Measurements from ENCODE around the gene PIRT. TPM values are rescaled to one million over a fixed set of nuclear protein-coding genes. Genes with fewer than 3 reads are reported as not detected.
"Not testable (repeated sequence)": the region's sequence is repeated elsewhere in the genome, so short reads cannot be mapped to it uniquely, and the experiment has no call there.

Gene PIRT
- not detected for total RNA-seq

GRCh38 chr17:10837921-10838320 lies at the start of gene PIRT:
PIRT (minus strand) TSS chr17:10838087; CDS start chr17:10825645, 12,442 bp downstream.
- POLR2A ChIA-PET = no interaction called here
- CTCF ChIA-PET = no interaction called here
- Mint-ChIP-seq H3K4me1 (no peaks in the 10 kb centered on the region), H3K36me3 (ENCODE audit: low read depth) (no peaks in the 10 kb centered on the region), H3K4me3 (no peak within 1 kb of the TSS), H3K9me3 (no peaks in the 10 kb centered on the region), H3K27ac (no peak within 1 kb of the TSS), H3K27me3 (no peaks in the 10 kb centered on the region)
- no peak for DNase-seq

GRCh38 chr17:10881959-10882358 lies 44.1 kb upstream of the PIRT start:
- Mint-ChIP-seq H3K27ac (no peak overlapping the region), H3K9me3 (no peaks in the 10 kb centered on the region), H3K4me3 (no peak overlapping the region)

GRCh38 chr17:10879190-10879836 lies 41.4 kb upstream of the PIRT start:
- H3K27me3 Mint-ChIP-seq = no peaks in the 10 kb centered on the region
- no peak overlapping the region for H3K27ac Mint-ChIP-seq
- H3K4me3 Mint-ChIP-seq = no peak overlapping the region
- CTCF ChIA-PET = no interaction called here
- H3K4me1 Mint-ChIP-seq = no peaks in the 10 kb centered on the region
- POLR2A ChIA-PET = no interaction called here
- no peaks in the 10 kb centered on the region for H3K9me3 Mint-ChIP-seq
- H3K36me3 Mint-ChIP-seq (ENCODE audit: low read depth) = no peaks in the 10 kb centered on the region
- no peak for DNase-seq

More at GRCh38 chr17:10881959-10882358, 44.1 kb upstream of the PIRT start:
- no peaks in the 10 kb centered on the region for H3K36me3 Mint-ChIP-seq (ENCODE audit: low read depth)
- CTCF ChIA-PET = interaction anchor here (0.6 kb wide), 1 partner anchor 1215 kb away, joined by 3 read pairs; no protein-coding TSS in a partner anchor
- POLR2A ChIA-PET = no interaction called here
- H3K27me3 Mint-ChIP-seq = no peaks in the 10 kb centered on the region
- no peaks in the 10 kb centered on the region for H3K4me1 Mint-ChIP-seq
- no peak for DNase-seq

- H3K27ac Mint-ChIP-seq = no peak overlapping the region
- POLR2A ChIA-PET = no interaction called here
Measured at GRCh38 chr17:10875984-10876555, 38.2 kb upstream of the PIRT start.

GRCh38 chr17:10875430-10875851 lies 37.6 kb upstream of the PIRT start:
- H3K4me1 Mint-ChIP-seq = no peaks in the 10 kb centered on the region
- H3K27ac Mint-ChIP-seq = no peak overlapping the region
- H3K27me3 Mint-ChIP-seq = no peaks in the 10 kb centered on the region
- ChIA-PET CTCF (interaction anchor here (1.1 kb wide), 1 partner anchor 239 kb away, joined by 3 read pairs; no protein-coding TSS in a partner anchor), POLR2A (no interaction called here)
- no peak overlapping the region for H3K4me3 Mint-ChIP-seq
- peak; percentile 21 for DNase-seq
- H3K36me3 Mint-ChIP-seq (ENCODE audit: low read depth) = no peaks in the 10 kb centered on the region
- H3K9me3 Mint-ChIP-seq = no peaks in the 10 kb centered on the region

More at GRCh38 chr17:10875984-10876555, 38.2 kb upstream of the PIRT start:
- CTCF ChIA-PET = interaction anchor here (1.1 kb wide), 1 partner anchor 238 kb away, joined by 3 read pairs; no protein-coding TSS in a partner anchor
- no peaks in the 10 kb centered on the region for H3K4me1 Mint-ChIP-seq
- no peaks in the 10 kb centered on the region for H3K27me3 Mint-ChIP-seq
- H3K4me3 Mint-ChIP-seq = no peak overlapping the region
- H3K36me3 Mint-ChIP-seq (ENCODE audit: low read depth) = no peaks in the 10 kb centered on the region
- H3K9me3 Mint-ChIP-seq = no peaks in the 10 kb centered on the region
- DNase-seq = peak; percentile 23

GRCh38 chr17:10871914-10872313 lies 34.0 kb upstream of the PIRT start:
- CTCF ChIA-PET = no interaction called here
- H3K27me3 Mint-ChIP-seq = no peaks in the 10 kb centered on the region
- no peaks in the 10 kb centered on the region for H3K4me1 Mint-ChIP-seq
- POLR2A ChIA-PET = no interaction called here
- no peaks in the 10 kb centered on the region for H3K36me3 Mint-ChIP-seq (ENCODE audit: low read depth)
- no peak overlapping the region for H3K4me3 Mint-ChIP-seq
- DNase-seq = no peak
- no peak overlapping the region for H3K27ac Mint-ChIP-seq
- H3K9me3 Mint-ChIP-seq = peaks cover 2% of the 10 kb centered on the region

GRCh38 chr17:10870336-10871050 lies 32.6 kb upstream of the PIRT start:
- Mint-ChIP-seq H3K4me3 (no peak overlapping the region), H3K27ac (no peak overlapping the region), H3K9me3 (peaks cover 2% of the 10 kb centered on the region), H3K36me3 (ENCODE audit: low read depth) (no peaks in the 10 kb centered on the region), H3K27me3 (no peaks in the 10 kb centered on the region), H3K4me1 (no peaks in the 10 kb centered on the region)
- POLR2A ChIA-PET = no interaction called here
- CTCF ChIA-PET = no interaction called here
- no peak for DNase-seq

- DNase-seq; H3K4me3 Mint-ChIP-seq; POLR2A ChIA-PET; CTCF ChIA-PET; H3K4me1 Mint-ChIP-seq; H3K27me3 Mint-ChIP-seq; H3K9me3 Mint-ChIP-seq; H3K36me3 Mint-ChIP-seq (ENCODE audit: low read depth); H3K27ac Mint-ChIP-seq: not testable (repeated sequence)
Measured at GRCh38 chr17:10868744-10869143, 30.9 kb upstream of the PIRT start.

- ChIA-PET POLR2A (no interaction called here), CTCF (no interaction called here)
- H3K4me1 Mint-ChIP-seq = no peaks in the 10 kb centered on the region
- H3K4me3 Mint-ChIP-seq = no peak overlapping the region
- no peaks in the 10 kb centered on the region for H3K9me3 Mint-ChIP-seq
- no peak overlapping the region for H3K27ac Mint-ChIP-seq
- H3K36me3 Mint-ChIP-seq (ENCODE audit: low read depth) = no peaks in the 10 kb centered on the region
- DNase-seq = no peak
- H3K27me3 Mint-ChIP-seq = no peaks in the 10 kb centered on the region
Measured at GRCh38 chr17:10859051-10859450, 21.2 kb upstream of the PIRT start.

- POLR2A ChIA-PET = no interaction called here
- CTCF ChIA-PET = no interaction called here
- Mint-ChIP-seq H3K9me3 (no peaks in the 10 kb centered on the region), H3K27me3 (no peaks in the 10 kb centered on the region), H3K4me1 (no peaks in the 10 kb centered on the region), H3K4me3 (no peak overlapping the region), H3K36me3 (ENCODE audit: low read depth) (no peaks in the 10 kb centered on the region), H3K27ac (no peak overlapping the region)
- no peak for DNase-seq
Measured at GRCh38 chr17:10857976-10858375, 20.1 kb upstream of the PIRT start.

GRCh38 chr17:10846636-10847035 lies 8.7 kb upstream of the PIRT start:
- H3K27ac Mint-ChIP-seq; CTCF ChIA-PET; H3K9me3 Mint-ChIP-seq; DNase-seq; H3K36me3 Mint-ChIP-seq (ENCODE audit: low read depth); H3K4me3 Mint-ChIP-seq; H3K4me1 Mint-ChIP-seq; POLR2A ChIA-PET; H3K27me3 Mint-ChIP-seq: not testable (repeated sequence)

GRCh38 chr17:10845388-10845751 lies 7.5 kb upstream of the PIRT start:
- no peaks in the 10 kb centered on the region for H3K36me3 Mint-ChIP-seq (ENCODE audit: low read depth)
- ChIA-PET POLR2A (interaction anchor here (1.0 kb wide), 1 partner anchor 108 kb away, joined by 3 read pairs; no protein-coding TSS in a partner anchor), CTCF (interaction anchor here (1.1 to 2.7 kb wide), 7 partner anchors 10 to 489 kb away, joined by 4 to 19 read pairs (median 5); no protein-coding TSS in a partner anchor)
- H3K27me3 Mint-ChIP-seq = no peaks in the 10 kb centered on the region
- no peaks in the 10 kb centered on the region for H3K9me3 Mint-ChIP-seq
- peak overlapping the region; percentile 65 for H3K4me3 Mint-ChIP-seq
- DNase-seq = no peak
- peaks cover 7% of the 10 kb centered on the region for H3K4me1 Mint-ChIP-seq
- no peak overlapping the region for H3K27ac Mint-ChIP-seq

- Mint-ChIP-seq H3K27ac (no peak overlapping the region), H3K4me1 (peaks cover 7% of the 10 kb centered on the region), H3K4me3 (peak overlapping the region; percentile 65), H3K36me3 (ENCODE audit: low read depth) (no peaks in the 10 kb centered on the region), H3K27me3 (no peaks in the 10 kb centered on the region), H3K9me3 (no peaks in the 10 kb centered on the region)
- ChIA-PET POLR2A (interaction anchor here (0.7 to 1.0 kb wide), 2 partner anchors 107 to 542 kb away, joined by 3 to 4 read pairs; no protein-coding TSS in a partner anchor), CTCF (interaction anchor here (0.8 to 2.7 kb wide), 8 partner anchors 9 to 488 kb away, joined by 3 to 19 read pairs (median 5); no protein-coding TSS in a partner anchor)
- DNase-seq = peak; percentile 76
Measured at GRCh38 chr17:10844621-10845387, 6.9 kb upstream of the PIRT start.
